GM12878 (cell line): ENCODE results near the gene ATP5F1B. TPM values are rescaled to one million over a fixed set of nuclear protein-coding genes. Genes with fewer than 3 reads are reported as not detected.

Experiments
- ATAC-seq: fragments of 200-7000 bp; cut with Tn5 transposase; 3 replicates; pipeline ENCODE4 v1.9.1; 2020; ENCODE audit warnings: mild to moderate bottlenecking, moderate library complexity
- BruUV-seq: library from RNA; stranded (reverse); fragments of 400-500 nt; replicated peaks from 2 replicates; lab custom pipeline; 2021; lab: Mats Ljungman, UMichigan
- CTCF ChIA-PET: fragments of 300-600 bp; sonication (Branson Sonifier 250); formaldehyde crosslinking; extraction: SDS; loops from one replicate; lab custom pipeline; 2021; ENCODE audit warnings: inconsistent platforms; lab: Yijun Ruan, JAX
- POLR2A ChIA-PET: fragments of 350-600 bp; formaldehyde crosslinking; extraction: SDS; loops from one replicate; lab custom pipeline; 2021; ENCODE audit warnings: inconsistent platforms; lab: Charles Lee
- RAD21 ChIA-PET: fragments of 300-600 bp; sonication (Branson Sonifier 250); formaldehyde crosslinking; loops from one replicate; lab custom pipeline; 2023; ENCODE audit warnings: antibody characterized with exemption; ENCODE audit not compliant: unreplicated experiment; lab: Charles Lee
- SMC1A ChIA-PET: fragments of 300-600 bp; sonication (Branson Sonifier 250); formaldehyde crosslinking; loops from one replicate; lab custom pipeline; 2023; ENCODE audit not compliant: unreplicated experiment, uncharacterized antibody; lab: Charles Lee
- DNase-seq: peaks from one replicate; pipeline ENCODE4 v3.0.0-alpha.2; 2011; ENCODE audit warnings: low read depth, low spot score
- FAIRE-seq: peaks from 3 replicates; lab custom pipeline; 2011; peaks lifted over from hg19 to GRCh38; lab: Jason Lieb, UNC
- H2AFZ ChIP-seq: 2 replicates; pipeline ENCODE4 v1.6.0; 2011; ENCODE audit warnings: low read depth, low read length, control low read depth; ENCODE audit not compliant: control insufficient read depth
- H3K27ac ChIP-seq: 2 replicates; pipeline ENCODE4 v1.5.1; 2011; ENCODE audit warnings: control low read depth; ENCODE audit not compliant: control insufficient read depth, insufficient read depth
- H3K27me3 ChIP-seq, 2 experiments: replicated peaks in 1 of 2; 2 replicates each; pipeline versions ENCODE4 v1.6.0 to v1.6.1; 2011; ENCODE audit warnings: low read length in 1 of 2; ENCODE audit not compliant: control insufficient read depth in 2 of 2, insufficient read depth in 2 of 2
- H3K36me3 ChIP-seq, 2 experiments: 2 replicates each; pipeline ENCODE4 v1.5.1; 2011; ENCODE audit warnings: low read length in 1 of 2; ENCODE audit not compliant: control insufficient read depth in 2 of 2, insufficient read depth in 2 of 2
- H3K4me1 ChIP-seq: 2 replicates; pipeline ENCODE4 v1.6.1; 2011; ENCODE audit warnings: mild to moderate bottlenecking, low read length, moderate library complexity, mixed read lengths; ENCODE audit not compliant: control insufficient read depth, insufficient read depth
- H3K4me2 ChIP-seq: 2 replicates; pipeline ENCODE4 v1.6.0; 2011; ENCODE audit warnings: control low read depth; ENCODE audit not compliant: control insufficient read depth, insufficient read depth
- H3K4me3 ChIP-seq: fragments of 200-600 bp; sonication (generic); 2 replicates; pipeline ENCODE4 v1.5.1; 2016
- H3K79me2 ChIP-seq: 2 replicates; pipeline ENCODE4 v1.6.0; 2011; ENCODE audit warnings: low read length; ENCODE audit not compliant: control insufficient read depth, insufficient read depth
- H3K9ac ChIP-seq: 2 replicates; pipeline ENCODE4 v1.8.0; 2011; ENCODE audit warnings: low read length, control low read depth, mixed read lengths; ENCODE audit not compliant: control insufficient read depth, insufficient read depth
- H3K9me3 ChIP-seq: replicated peaks from 3 replicates; pipeline ENCODE4 v1.5.1; 2011; ENCODE audit warnings: mild to moderate bottlenecking, low read length; ENCODE audit not compliant: control insufficient read depth, insufficient read depth
- H4K20me1 ChIP-seq: 2 replicates; pipeline ENCODE4 v1.6.0; 2011; ENCODE audit not compliant: control insufficient read depth, insufficient read depth
- ATF7 ChIP-seq: fragments of 450-650 bp; IDR thresholded peaks from 2 replicates; pipeline ENCODE4 v1.6.1; 2016; ENCODE audit warnings: low read depth, mild to moderate bottlenecking
- BHLHE40 ChIP-seq, 2 experiments: fragments of 450-650 bp in 1 of 2; IDR thresholded peaks; 2 replicates each; pipeline ENCODE4 v1.6.1; 2011 to 2017; ENCODE audit warnings: low read depth in 2 of 2, borderline replicate concordance in 1 of 2, improper control_type of control experiment in 1 of 2, low read length in 1 of 2, mild to moderate bottlenecking in 1 of 2
- BRCA1 ChIP-seq: IDR thresholded peaks from 2 replicates; pipeline ENCODE4 v1.6.1; 2011; ENCODE audit warnings: low read depth, low read length, improper control_type of control experiment
- CBFB ChIP-seq: IDR thresholded peaks from 2 replicates; pipeline ENCODE4 v1.6.1; 2016; ENCODE audit warnings: antibody characterized with exemption, low read depth
- CBX5 ChIP-seq: sonication (generic); IDR thresholded peaks from 2 replicates; pipeline ENCODE4 v1.6.1; 2016; ENCODE audit warnings: low read depth, moderate library complexity, mild to moderate bottlenecking, inconsistent platforms
- FOXM1 ChIP-seq: IDR thresholded peaks from 2 replicates; pipeline ENCODE4 v1.6.1; 2012; ENCODE audit warnings: low read depth, mild to moderate bottlenecking, inconsistent platforms, low read length, moderate library complexity
- HDAC2 ChIP-seq: fragments of 200-600 bp; sonication (generic); IDR thresholded peaks from 2 replicates; pipeline ENCODE4 v1.6.1; 2017
- KAT2A ChIP-seq: conservative IDR thresholded peaks from 2 replicates; pipeline ENCODE4 v1.6.1; 2011; ENCODE audit warnings: low read depth, low read length; ENCODE audit not compliant: control insufficient read depth
- MYC ChIP-seq: IDR thresholded peaks from 2 replicates; pipeline ENCODE4 v1.6.1; 2011; ENCODE audit warnings: mild to moderate bottlenecking, low read length, moderate library complexity, inconsistent platforms; ENCODE audit not compliant: insufficient read depth, insufficient replicate concordance, insufficient read length, severe bottlenecking
- SIN3A ChIP-seq: IDR thresholded peaks from 2 replicates; pipeline ENCODE4 v1.6.1; 2012; ENCODE audit warnings: low read depth, low read length, improper control_type of control experiment
- STAT1 ChIP-seq: fragments of 450-650 bp; conservative IDR thresholded peaks from 2 replicates; pipeline ENCODE4 v1.6.1; 2014; ENCODE audit warnings: antibody characterized with exemption, mild to moderate bottlenecking
- SUPT20H ChIP-seq: IDR thresholded peaks from 2 replicates; pipeline ENCODE4 v1.6.1; 2011; ENCODE audit warnings: low read depth, mild to moderate bottlenecking, low read length, moderate library complexity, borderline replicate concordance; ENCODE audit not compliant: control insufficient read depth
- SUZ12 ChIP-seq: fragments of 200-600 bp; sonication (generic); IDR thresholded peaks from one replicate; pipeline ENCODE4 v1.6.1; 2018; ENCODE audit warnings: antibody characterized with exemption, mild to moderate bottlenecking; ENCODE audit not compliant: unreplicated experiment
- TCF3 ChIP-seq: IDR thresholded peaks from 2 replicates; pipeline ENCODE4 v1.6.1; 2012; ENCODE audit warnings: low read depth, mild to moderate bottlenecking, low read length, borderline replicate concordance; ENCODE audit not compliant: insufficient read depth
- WGBS: methylation state at CpG from one replicate; pipeline ENCODE4 v1.1.6; 2016; ENCODE audit warnings: low lambda C conversion rate; ENCODE audit not compliant: insufficient replicate concordance, insufficient coverage; ENCODE audit errors: missing lambda C conversion rate; 5-methylcytosine and 5-hydroxymethylcytosine counted together
- in situ Hi-C: fragments of 300-500 bp; cut with MboI; formaldehyde crosslinking; loops from 9 replicates; pipeline ENCODE4 v1.14.3; 2018; ENCODE audit warnings: mixed read lengths
- intact Hi-C: fragments of 100-400 bp; cut with micrococcal nuclease; formaldehyde crosslinking; loops from one replicate; pipeline ENCODE4 v1.14.2; 2022; ENCODE audit not compliant: unreplicated experiment
- polyA plus RNA-seq, 11 experiments: library from polyadenylated mRNA; depleted of rRNA in 4 of 11; unstranded in 6 of 11; stranded (reverse) in 5 of 11; fragments of >200 nt; fragmentation: Nextera tagmentation in 4 of 11; fragmentation: Illumina TruSeq in 1 of 11; extraction: Ambion mirVana in 4 of 11; extraction: Trizol in 1 of 11; gene quantifications; 1 replicate in 1 of 11; 2 replicates in 10 of 11; pipeline versions ENCODE4 v1.2.1 to v1.2.3, GENCODE V29; 2011 to 2016; ENCODE audit warnings: inconsistent platforms in 2 of 11, missing spikeins in 2 of 11, low read depth in 1 of 11
- total RNA-seq, 4 experiments: library from RNA; depleted of rRNA in 3 of 4; stranded (reverse); fragments of >200 nt in 3 of 4; fragmentation: Illumina TruSeq in 1 of 4; extraction: Trizol in 1 of 4; gene quantifications; 2 replicates each; pipeline versions ENCODE4 v1.2.1 to v1.2.3, GENCODE V29; 2013 to 2021
- TF ChIP-seq, protein P1 (sequence below): fragments of 450-650 bp; IDR thresholded peaks from 2 replicates; pipeline ENCODE4 v1.6.1; 2016; ENCODE audit warnings: mild to moderate bottlenecking
- TF ChIP-seq, protein P2 (sequence below): IDR thresholded peaks from 2 replicates; pipeline ENCODE4 v1.6.1; 2012; ENCODE audit warnings: low read length, inconsistent platforms
- TF ChIP-seq, protein P3 (sequence below): IDR thresholded peaks from 2 replicates; pipeline ENCODE4 v1.6.1; 2012; ENCODE audit warnings: low read depth, low read length, improper control_type of control experiment

The ATP5F1B gene
- total and polyA plus RNA-seq, 10 of the 15 experiments (the other 5 are each of a cell fraction or from before 2014, with no cell fraction given), result 671 to 1,908 (median 1,031) TPM

DNA sequence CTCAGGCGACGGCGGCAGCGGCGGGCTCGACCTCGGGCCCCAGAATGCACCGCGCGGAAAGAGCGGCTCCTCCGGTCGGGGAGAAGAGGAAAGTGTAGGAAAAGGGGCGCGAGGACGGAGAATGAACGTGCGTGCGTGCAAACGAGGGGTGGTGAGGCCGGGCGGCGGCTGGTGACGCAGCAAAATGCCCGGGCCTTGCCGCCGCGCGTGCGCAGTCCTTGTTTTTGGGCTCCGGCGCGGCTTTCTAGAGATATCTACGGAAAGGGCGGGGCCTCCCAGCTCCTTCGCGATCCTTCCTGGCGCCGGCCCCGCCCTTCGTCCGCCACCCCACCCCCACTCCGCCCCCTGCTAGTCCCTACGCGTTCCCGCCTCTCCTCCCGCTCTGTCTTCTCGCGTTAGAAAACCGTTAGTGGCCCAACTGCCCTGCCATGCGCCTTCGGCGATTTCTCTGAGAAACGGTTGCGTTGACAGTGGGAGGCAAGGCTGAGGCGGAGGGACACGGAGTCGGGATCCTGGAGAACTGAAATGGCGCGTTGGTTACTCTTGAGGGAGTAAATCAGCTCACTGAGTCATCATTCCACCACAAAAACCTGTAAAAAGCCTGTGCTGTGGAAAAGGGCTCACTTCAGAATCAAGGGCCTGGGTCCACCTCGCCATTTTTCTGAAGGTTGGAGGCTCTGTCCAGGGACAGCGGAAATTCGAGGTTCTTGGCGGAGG, 42.5 kb upstream of the ATP5F1B start, which contains the start of gene PTGES3:
Gene PTGES3 (minus strand): TSS at position 156 of the 717 bp plus-strand sequence. CDS start 285 bp downstream, outside the sequence.
- H3K27me3 ChIP-seq, result no peaks in the 10 kb centered on the region
- POLR2A ChIA-PET, result interaction anchor here (0.7 to 8.8 kb wide), 14 partner anchors 11 to 66 kb away, joined by 3 to 155 read pairs (median 7); partner anchors contain the start of genes ATP5F1B, BAZ2A and NACA
- peak within 1 kb of the TSS; percentile 100 for H3K9ac ChIP-seq
- SMC1A ChIA-PET, result interaction anchor here (0.6 to 2.9 kb wide), 11 partner anchors 25 to 69 kb away, joined by 3 to 18 read pairs (median 5); partner anchors contain the start of gene NACA
- H4K20me1 ChIP-seq, result no peaks in the 10 kb centered on the region
- H3K4me2 ChIP-seq, result peak within 1 kb of the TSS; percentile 87
- peak; percentile 99 for FAIRE-seq
- peak within 1 kb of the TSS; percentile 81 for H2AFZ ChIP-seq
- H3K27ac ChIP-seq, result peak within 1 kb of the TSS; percentile 99
- RAD21 ChIA-PET, result interaction anchor here (0.6 to 9.0 kb wide), 8 partner anchors 29 to 424 kb away, joined by 3 to 176 read pairs (median 4); partner anchors contain the start of genes ATP5F1B, BAZ2A and NACA
- in situ Hi-C loops, result no loop called here
- CTCF ChIA-PET, result interaction anchor here (1.2 to 1.5 kb wide), 4 partner anchors 34 to 423 kb away, joined by 3 to 6 read pairs (median 4); partner anchors contain the start of gene STAT6
- peak; percentile 92 for DNase-seq
- peak within 1 kb of the TSS; percentile 90 for H3K4me3 ChIP-seq
- BruUV-seq, result no TSS peak
- peaks cover 53% of the 10 kb centered on the region for H3K79me2 ChIP-seq
- no peaks in the 10 kb centered on the region for H3K4me1 ChIP-seq
- WGBS, result 1% methylated on average over 57 of the region's 64 CpGs
- ATAC-seq, result peak; percentile 75
- H3K9me3 ChIP-seq, result no peaks in the 10 kb centered on the region
- intact Hi-C loops, result loop anchor here (1.0 to 5.0 kb wide), 6 partner anchors 37 to 571 kb away; partner anchors contain the start of genes NAB2, NACA, PRIM1 and RPL41
- no peaks in the 10 kb centered on the region for H3K36me3 ChIP-seq
- no peak for TF ChIP-seq HDAC2
- TF ChIP-seq BRCA1, result peak; percentile 68; the same call in 1 of the 2 replicates
- TF ChIP-seq KAT2A, result no peak
- TF ChIP-seq, protein P1, sequence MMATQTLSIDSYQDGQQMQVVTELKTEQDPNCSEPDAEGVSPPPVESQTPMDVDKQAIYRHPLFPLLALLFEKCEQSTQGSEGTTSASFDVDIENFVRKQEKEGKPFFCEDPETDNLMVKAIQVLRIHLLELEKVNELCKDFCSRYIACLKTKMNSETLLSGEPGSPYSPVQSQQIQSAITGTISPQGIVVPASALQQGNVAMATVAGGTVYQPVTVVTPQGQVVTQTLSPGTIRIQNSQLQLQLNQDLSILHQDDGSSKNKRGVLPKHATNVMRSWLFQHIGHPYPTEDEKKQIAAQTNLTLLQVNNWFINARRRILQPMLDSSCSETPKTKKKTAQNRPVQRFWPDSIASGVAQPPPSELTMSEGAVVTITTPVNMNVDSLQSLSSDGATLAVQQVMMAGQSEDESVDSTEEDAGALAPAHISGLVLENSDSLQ, result peak; percentile 27; the same call in 1 of the 2 replicates
- TF ChIP-seq FOXM1, result peak; percentile 54; the same call in 1 of the 2 replicates
- no peak for TF ChIP-seq SUPT20H
- TF ChIP-seq STAT1, result peak; percentile 97; the same call in 1 of the 2 replicates
- peak; percentile 87 to 94 for TF ChIP-seq BHLHE40 (IDR thresholded peaks at IDR 0.05; ENCODE audit: borderline replicate concordance in 1 of 2, low read depth in 2 of 2, low read length in 1 of 2)
- no peak for TF ChIP-seq SUZ12
- TF ChIP-seq, protein P2, sequence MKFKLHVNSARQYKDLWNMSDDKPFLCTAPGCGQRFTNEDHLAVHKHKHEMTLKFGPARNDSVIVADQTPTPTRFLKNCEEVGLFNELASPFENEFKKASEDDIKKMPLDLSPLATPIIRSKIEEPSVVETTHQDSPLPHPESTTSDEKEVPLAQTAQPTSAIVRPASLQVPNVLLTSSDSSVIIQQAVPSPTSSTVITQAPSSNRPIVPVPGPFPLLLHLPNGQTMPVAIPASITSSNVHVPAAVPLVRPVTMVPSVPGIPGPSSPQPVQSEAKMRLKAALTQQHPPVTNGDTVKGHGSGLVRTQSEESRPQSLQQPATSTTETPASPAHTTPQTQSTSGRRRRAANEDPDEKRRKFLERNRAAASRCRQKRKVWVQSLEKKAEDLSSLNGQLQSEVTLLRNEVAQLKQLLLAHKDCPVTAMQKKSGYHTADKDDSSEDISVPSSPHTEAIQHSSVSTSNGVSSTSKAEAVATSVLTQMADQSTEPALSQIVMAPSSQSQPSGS, result no peak
- TF ChIP-seq MYC, result no peak
- peak; percentile 75 for TF ChIP-seq SIN3A
- TF ChIP-seq, protein P3, sequence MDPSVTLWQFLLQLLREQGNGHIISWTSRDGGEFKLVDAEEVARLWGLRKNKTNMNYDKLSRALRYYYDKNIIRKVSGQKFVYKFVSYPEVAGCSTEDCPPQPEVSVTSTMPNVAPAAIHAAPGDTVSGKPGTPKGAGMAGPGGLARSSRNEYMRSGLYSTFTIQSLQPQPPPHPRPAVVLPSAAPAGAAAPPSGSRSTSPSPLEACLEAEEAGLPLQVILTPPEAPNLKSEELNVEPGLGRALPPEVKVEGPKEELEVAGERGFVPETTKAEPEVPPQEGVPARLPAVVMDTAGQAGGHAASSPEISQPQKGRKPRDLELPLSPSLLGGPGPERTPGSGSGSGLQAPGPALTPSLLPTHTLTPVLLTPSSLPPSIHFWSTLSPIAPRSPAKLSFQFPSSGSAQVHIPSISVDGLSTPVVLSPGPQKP, result no peak
- TF ChIP-seq CBX5, result peak; percentile 53; the same call in 1 of the 2 replicates
- TF ChIP-seq CBFB, result peak; percentile 82
- TF ChIP-seq TCF3, result 0 out of 2 replicates have a peak, but pooled peaks have one; percentile 56
- TF ChIP-seq ATF7, result peak; percentile 48
